ENCODE data around the gene NHS. TPM values are rescaled to one million over a fixed set of nuclear protein-coding genes. Genes with fewer than 3 reads are reported as not detected.

The NHS gene
- total RNA-seq, 1 experiment from 2014 or later, result 5.7 TPM

- Histone ChIP-seq H3K9me3 (ENCODE audit: control insufficient read depth in 1 of 2, insufficient read depth in 1 of 2, low read depth in 1 of 2, low read length in 2 of 2) (no peaks in the 10 kb centered on the region), H4K20me1 (ENCODE audit: insufficient read depth) (no peaks in the 10 kb centered on the region), H3K27me3 (ENCODE audit: insufficient read depth, low read length) (no peaks in the 10 kb centered on the region), H3K9ac (ENCODE audit: low read length) (no peak overlapping the region), H3K79me2 (ENCODE audit: insufficient read depth, low read length) (no peaks in the 10 kb centered on the region), H3K4me2 (ENCODE audit: low read length) (no peak overlapping the region), H3K4me3 (replicated peaks in 1 of 2; ENCODE audit: low read depth in 1 of 2, low read length in 2 of 2) (no peak overlapping the region), H3K4me1 (ENCODE audit: control insufficient read depth in 1 of 2, insufficient read depth in 2 of 2, low read length in 2 of 2) (no peaks in the 10 kb centered on the region), H3K27ac (ENCODE audit: low read depth, low read length) (no peak overlapping the region), H2AFZ (ENCODE audit: low read depth, low read length, poor library complexity, severe bottlenecking) (no peak overlapping the region), H3K9me2 (ENCODE audit: insufficient read depth) (no peaks in the 10 kb centered on the region), H3K36me3 (ENCODE audit: control insufficient read depth in 1 of 2, insufficient read depth in 2 of 2, low read length in 2 of 2) (no peaks in the 10 kb centered on the region)
- ChIA-PET CTCF (no interaction called here), RAD21 (ENCODE audit: low non-redundant PET in 1 of 2, low total read pairs in 2 of 2, uncharacterized antibody in 2 of 2, unreplicated experiment in 2 of 2) (no interaction called here), POLR2A (no interaction called here)
- ATAC-seq (no peak), DNase-seq (ENCODE audit: low read depth, low spot score) (no peak)
- no peak for TF ChIP-seq ZNF274 (IDR thresholded peaks at IDR 0.05; ENCODE audit: low read depth, low read length)
- no peak for TF ChIP-seq FOSL1 (IDR thresholded peaks at IDR 0.05; ENCODE audit: low read depth)
- TF ChIP-seq POLR2AphosphoS5 (IDR thresholded peaks at IDR 0.05; ENCODE audit: low read depth, low read length), result no peak
- no peak for TF ChIP-seq ELF1 (IDR thresholded peaks at IDR 0.05; ENCODE audit: borderline replicate concordance, low read depth)
- TF ChIP-seq CTCF (IDR thresholded peaks at IDR 0.05 in 2 of 3, conservative IDR thresholded peaks at IDR 0.05 in 1 of 3; ENCODE audit: borderline replicate concordance in 1 of 3, insufficient read depth in 1 of 3, low read depth in 2 of 3, low read length in 2 of 3), result no peak
- TF ChIP-seq ATF3 (IDR thresholded peaks at IDR 0.05), result no peak
- no peak for TF ChIP-seq YY1 (IDR thresholded peaks at IDR 0.05; ENCODE audit: extremely low read depth, insufficient replicate concordance, low read depth, low read length)
- no peak for TF ChIP-seq POLR2A (IDR thresholded peaks at IDR 0.05; ENCODE audit: borderline replicate concordance, extremely low read depth, insufficient read depth, insufficient read length)
- no peak for TF ChIP-seq CEBPB (IDR thresholded peaks at IDR 0.05; ENCODE audit: low read depth)
- intact Hi-C loops (cut with micrococcal nuclease), result no loop called here
- no TSS peak for BruUV-seq (replicated peaks)
Measured at GRCh38 chrX:17328837-17329236, 46.2 kb upstream of the NHS start.

GRCh38 chrX:17336377-17336776 is 38.6 kb upstream of the NHS start:
- H2AFZ ChIP-seq (ENCODE audit: low read depth, low read length, poor library complexity, severe bottlenecking), result no peak overlapping the region
- ATAC-seq (no peak), DNase-seq (ENCODE audit: low read depth, low spot score) (no peak)
- H3K4me1 ChIP-seq (ENCODE audit: control insufficient read depth in 1 of 2, insufficient read depth in 2 of 2, low read length in 2 of 2), result no peaks in the 10 kb centered on the region
- no peak overlapping the region for H3K9ac ChIP-seq (ENCODE audit: low read length)
- POLR2A ChIA-PET, result no interaction called here
- H3K36me3 ChIP-seq (ENCODE audit: control insufficient read depth in 1 of 2, insufficient read depth in 2 of 2, low read length in 2 of 2), result no peaks in the 10 kb centered on the region
- H3K4me2 ChIP-seq (ENCODE audit: low read length), result no peak overlapping the region
- BruUV-seq (replicated peaks), result no TSS peak
- H3K9me2 ChIP-seq (ENCODE audit: insufficient read depth), result no peaks in the 10 kb centered on the region
- no peak overlapping the region for H3K4me3 ChIP-seq (replicated peaks in 1 of 2; ENCODE audit: low read depth in 1 of 2, low read length in 2 of 2)
- H4K20me1 ChIP-seq (ENCODE audit: insufficient read depth), result no peaks in the 10 kb centered on the region
- CTCF ChIA-PET, result no interaction called here
- no peaks in the 10 kb centered on the region for H3K27me3 ChIP-seq (ENCODE audit: insufficient read depth, low read length)
- intact Hi-C loops (cut with micrococcal nuclease), result no loop called here
- H3K27ac ChIP-seq (ENCODE audit: low read depth, low read length), result no peak overlapping the region
- RAD21 ChIA-PET (ENCODE audit: low non-redundant PET in 1 of 2, low total read pairs in 2 of 2, uncharacterized antibody in 2 of 2, unreplicated experiment in 2 of 2), result no interaction called here
- no peaks in the 10 kb centered on the region for H3K9me3 ChIP-seq (ENCODE audit: control insufficient read depth in 1 of 2, insufficient read depth in 1 of 2, low read depth in 1 of 2, low read length in 2 of 2)
- no peaks in the 10 kb centered on the region for H3K79me2 ChIP-seq (ENCODE audit: insufficient read depth, low read length)
- TF ChIP-seq ZFX (IDR thresholded peaks at IDR 0.05) (no peak), ZBTB33 (IDR thresholded peaks at IDR 0.05; ENCODE audit: extremely low read depth, insufficient replicate concordance, low read length) (no peak), CEBPB (IDR thresholded peaks at IDR 0.05; ENCODE audit: low read depth) (no peak), TCF7L2 (IDR thresholded peaks at IDR 0.05; ENCODE audit: borderline replicate concordance, extremely low read depth, insufficient read depth, insufficient read length) (no peak), EZH2phosphoT487 (IDR thresholded peaks at IDR 0.05; ENCODE audit: borderline replicate concordance) (no peak), SP1 (IDR thresholded peaks at IDR 0.05; ENCODE audit: low read depth) (no peak), JUND (IDR thresholded peaks at IDR 0.05) (no peak), ZNF274 (IDR thresholded peaks at IDR 0.05; ENCODE audit: low read depth, low read length) (no peak), FOSL1 (IDR thresholded peaks at IDR 0.05; ENCODE audit: low read depth) (no peak), RAD21 (IDR thresholded peaks at IDR 0.05; ENCODE audit: low read depth) (no peak), EGR1 (IDR thresholded peaks at IDR 0.05; ENCODE audit: low read depth) (no peak), SIN3A (IDR thresholded peaks at IDR 0.05; ENCODE audit: low read depth) (no peak), YY1 (IDR thresholded peaks at IDR 0.05; ENCODE audit: extremely low read depth, insufficient replicate concordance, low read depth, low read length) (no peak), MAX (IDR thresholded peaks at IDR 0.05) (no peak)
